T-cell (primary cell): Measurements from ENCODE around the gene SPSB1. TPM values are rescaled to one million over a fixed set of nuclear protein-coding genes. Genes with fewer than 3 reads are reported as not detected.

Source experiments
- total RNA-seq, 35 experiments: library from RNA in 6 of 35; stranded (reverse) in 6 of 35; fragments of 120-200 nt in 1 of 35; gene quantifications; one replicate each; pipeline versions ENCODE4 v1.2.1 to v1.2.4 and lab custom pipeline; 2013 to 2026

SPSB1 gene
- total RNA-seq, 5 donors from 2014 or later (not counting 1 experiment from before 2014, with no cell fraction given) = 3.1 to 6.4 (median 5.4) TPM

Other genes with a start within 250 kb of the SPSB1 start
- 1 to 10 TPM in 1 of 5 donors, under 1 TPM in 4; 0.32 to 1.5 (median 0.86) TPM for gene SLC2A5, start 223.3 kb upstream of the SPSB1 start, total RNA-seq
- 10 to 100 TPM in 1 of 5 donors, 1 to 10 TPM in 4; 7.1 to 10.7 (median 8.9) TPM for gene GPR157, start 163.8 kb upstream of the SPSB1 start, total RNA-seq
- gene H6PD, start 58.1 kb upstream of the SPSB1 start, total RNA-seq = 10 to 100 TPM; 17.6 to 26.5 (median 23.9) TPM
- 1 to 10 TPM; 2.8 to 6.2 (median 4.4) TPM for gene SLC25A33, start 246.6 kb downstream of the SPSB1 start, total RNA-seq